GM21515 (cell line): ENCODE data around the gene AHCYL2.
A peak's percentile ranks its signal among the peaks of the same experiment; 100 is the strongest.
"Not testable (repeated sequence)": the region's sequence is repeated elsewhere in the genome, so short reads cannot be mapped to it uniquely, and the experiment has no call there.

Experiments
- ATAC-seq: cut with Tn5 transposase; IDR thresholded peaks from one replicate; pipeline ENCODE4 v1.9.1; 2021; ENCODE audit not compliant: unreplicated experiment

AHCYL2 gene

GRCh38 chr7:129208667-129209066, 16.2 kb upstream of the AHCYL2 start:
- ATAC-seq, result no peak

- ATAC-seq, result no peak
These were observed 15.5 kb upstream of the AHCYL2 start for GRCh38 chr7:129209067-129209926.

GRCh38 chr7:129210256-129210988, 14.4 kb upstream of the AHCYL2 start:
- peak; percentile 70 for ATAC-seq

- ATAC-seq, result no peak
These were observed 13.9 kb upstream of the AHCYL2 start for GRCh38 chr7:129210989-129211312.

- ATAC-seq, result no peak
These were observed 12.7 kb upstream of the AHCYL2 start for GRCh38 chr7:129212126-129212525.

- no peak for ATAC-seq
These were observed 12.2 kb upstream of the AHCYL2 start for GRCh38 chr7:129212596-129212995.

- ATAC-seq, result no peak
These were observed 11.0 kb upstream of the AHCYL2 start for GRCh38 chr7:129213828-129214227.

GRCh38 chr7:129215691-129216090, 9.1 kb upstream of the AHCYL2 start:
- ATAC-seq, result not testable (repeated sequence)

- ATAC-seq, result not testable (repeated sequence)
These were observed 8.6 kb upstream of the AHCYL2 start for GRCh38 chr7:129216101-129216715.

GRCh38 chr7:129216821-129217416, 7.9 kb upstream of the AHCYL2 start:
- ATAC-seq, result not testable (repeated sequence)

- no peak for ATAC-seq
These were observed 6.2 kb upstream of the AHCYL2 start for GRCh38 chr7:129218514-129219062.

- ATAC-seq, result not testable (repeated sequence)
These were observed 5.7 kb upstream of the AHCYL2 start for GRCh38 chr7:129219166-129219565.

GRCh38 chr7:129222064-129222463, 2.8 kb upstream of the AHCYL2 start:
- ATAC-seq, result no peak

- peak; percentile 37 for ATAC-seq
These were observed 538 bp downstream of the AHCYL2 start for GRCh38 chr7:129225206-129225930.

GRCh38 chr7:129225931-129226572, 1.2 kb downstream of the AHCYL2 start:
- no peak for ATAC-seq

- no peak for ATAC-seq
These were observed 3.1 kb downstream of the AHCYL2 start for GRCh38 chr7:129227646-129228578.

GRCh38 chr7:129228633-129229032, 3.8 kb downstream of the AHCYL2 start:
- ATAC-seq, result no peak

GRCh38 chr7:129231666-129232065, 6.8 kb downstream of the AHCYL2 start:
- no peak for ATAC-seq

- no peak for ATAC-seq
These were observed 13.7 kb downstream of the AHCYL2 start for GRCh38 chr7:129238546-129238945.
